A673 (cell line): ENCODE measurements around the gene TUBGCP3. TPM values are rescaled to one million over a fixed set of nuclear protein-coding genes. Genes with fewer than 3 reads are reported as not detected.

Experiments
- BruUV-seq: library from RNA; stranded (reverse); fragments of 400-500 nt; replicated peaks from 2 replicates; lab custom pipeline; 2021; lab: Mats Ljungman, UMichigan
- CTCF ChIA-PET: fragments of 300-600 bp; sonication (Branson Sonifier 250); formaldehyde crosslinking; loops from one replicate; lab custom pipeline; 2022; ENCODE audit warnings: antibody characterized with exemption; lab: Charles Lee
- POLR2A ChIA-PET: fragments of 300-600 bp; sonication (Branson Sonifier 250); formaldehyde crosslinking; loops from one replicate; lab custom pipeline; 2022; ENCODE audit warnings: antibody characterized with exemption; ENCODE audit not compliant: low non-redundant PET; lab: Charles Lee
- DNase-seq: peaks from one replicate; pipeline ENCODE4 v3.0.0-alpha.2; 2015; ENCODE audit warnings: low spot score
- H3K27ac ChIP-seq: fragments of 200-600 bp; sonication (generic); 2 replicates; pipeline ENCODE4 v1.5.1; 2016; ENCODE audit warnings: mixed run types, low read depth, mild to moderate bottlenecking, mixed read lengths, antibody characterized with exemption, low read length; ENCODE audit not compliant: poor library complexity, severe bottlenecking
- H3K27me3 ChIP-seq: fragments of 200-600 bp; sonication (generic); replicated peaks from 2 replicates; pipeline ENCODE4 v1.6.1; 2017; ENCODE audit warnings: mixed run types, low read depth, mild to moderate bottlenecking, mixed read lengths, antibody characterized with exemption, low read length; ENCODE audit not compliant: insufficient read depth, poor library complexity
- H3K36me3 ChIP-seq: fragments of 200-600 bp; sonication (generic); 2 replicates; pipeline ENCODE4 v1.6.1; 2016; ENCODE audit warnings: mixed run types, mild to moderate bottlenecking, mixed read lengths, antibody characterized with exemption, low read length; ENCODE audit not compliant: insufficient read depth, poor library complexity, severe bottlenecking
- H3K4me1 ChIP-seq: fragments of 200-600 bp; sonication (generic); 2 replicates; pipeline ENCODE4 v1.6.1; 2017; ENCODE audit warnings: mixed run types, mild to moderate bottlenecking, mixed read lengths, antibody characterized with exemption, low read length; ENCODE audit not compliant: insufficient read depth, poor library complexity, severe bottlenecking
- H3K4me3 ChIP-seq: fragments of 200-600 bp; sonication (generic); 2 replicates; pipeline ENCODE4 v1.5.1; 2016; ENCODE audit warnings: low read depth, mixed run types, mild to moderate bottlenecking, mixed read lengths, low read length; ENCODE audit not compliant: poor library complexity, severe bottlenecking
- H3K9me3 ChIP-seq: fragments of 200-600 bp; sonication (generic); 2 replicates; pipeline ENCODE4 v1.6.1; 2016; ENCODE audit warnings: mixed run types, low read depth, mild to moderate bottlenecking, mixed read lengths, antibody characterized with exemption, low read length; ENCODE audit not compliant: poor library complexity, severe bottlenecking
- EZH2 ChIP-seq: fragments of 200-600 bp; sonication (generic); IDR thresholded peaks from 2 replicates; pipeline ENCODE4 v1.6.1; 2017; ENCODE audit warnings: borderline replicate concordance, low read depth, mild to moderate bottlenecking, mixed read lengths, antibody characterized with exemption, low read length; ENCODE audit not compliant: poor library complexity, severe bottlenecking
- intact Hi-C: fragments of 100-400 bp; cut with micrococcal nuclease; formaldehyde crosslinking; loops from one replicate; pipeline ENCODE4 v1.10.0; 2022; ENCODE audit not compliant: unreplicated experiment
- total RNA-seq: library from RNA; stranded (reverse); gene quantifications from 2 replicates; pipeline ENCODE4 v1.2.3, GENCODE V29; 2021
- TF ChIP-seq, protein P1 (sequence below): fragments of 300-800, 200-600 bp; sonication (generic); conservative IDR thresholded peaks from 2 replicates; pipeline ENCODE4 v1.5.1; 2017; ENCODE audit warnings: low read depth, mild to moderate bottlenecking, antibody characterized with exemption, low read length, moderate library complexity, mixed read lengths

TUBGCP3 gene
- total RNA-seq, 1 experiment from 2014 or later: 61.4 TPM

DNA sequence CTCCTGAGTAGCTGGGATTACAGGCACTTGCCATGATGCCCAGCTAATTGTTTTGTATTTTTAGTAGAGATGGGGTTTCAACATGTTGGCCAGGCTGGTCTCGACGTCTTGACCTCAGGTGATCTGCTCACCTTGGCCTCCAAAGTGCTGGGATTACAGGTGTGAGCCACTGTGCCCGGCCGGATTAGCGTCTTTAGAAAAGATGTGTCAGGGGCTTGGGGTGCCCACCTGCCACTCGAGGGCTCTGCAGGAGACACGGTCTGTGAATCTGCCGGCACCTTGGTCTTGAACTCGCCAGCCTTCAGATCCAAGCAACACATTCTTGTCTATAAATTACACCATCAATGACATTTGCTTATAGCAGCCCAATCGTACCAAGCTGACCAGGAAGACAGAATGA lies 38.8 kb upstream of the TUBGCP3 start:
- H3K4me3 ChIP-seq: no peak overlapping the region
- H3K36me3 ChIP-seq: no peaks in the 10 kb centered on the region
- H3K27ac ChIP-seq: no peak overlapping the region
- H3K9me3 ChIP-seq: no peaks in the 10 kb centered on the region
- no peak for DNase-seq
- no TSS peak for BruUV-seq
- no peak for TF ChIP-seq EZH2
- TF ChIP-seq, protein P1, sequence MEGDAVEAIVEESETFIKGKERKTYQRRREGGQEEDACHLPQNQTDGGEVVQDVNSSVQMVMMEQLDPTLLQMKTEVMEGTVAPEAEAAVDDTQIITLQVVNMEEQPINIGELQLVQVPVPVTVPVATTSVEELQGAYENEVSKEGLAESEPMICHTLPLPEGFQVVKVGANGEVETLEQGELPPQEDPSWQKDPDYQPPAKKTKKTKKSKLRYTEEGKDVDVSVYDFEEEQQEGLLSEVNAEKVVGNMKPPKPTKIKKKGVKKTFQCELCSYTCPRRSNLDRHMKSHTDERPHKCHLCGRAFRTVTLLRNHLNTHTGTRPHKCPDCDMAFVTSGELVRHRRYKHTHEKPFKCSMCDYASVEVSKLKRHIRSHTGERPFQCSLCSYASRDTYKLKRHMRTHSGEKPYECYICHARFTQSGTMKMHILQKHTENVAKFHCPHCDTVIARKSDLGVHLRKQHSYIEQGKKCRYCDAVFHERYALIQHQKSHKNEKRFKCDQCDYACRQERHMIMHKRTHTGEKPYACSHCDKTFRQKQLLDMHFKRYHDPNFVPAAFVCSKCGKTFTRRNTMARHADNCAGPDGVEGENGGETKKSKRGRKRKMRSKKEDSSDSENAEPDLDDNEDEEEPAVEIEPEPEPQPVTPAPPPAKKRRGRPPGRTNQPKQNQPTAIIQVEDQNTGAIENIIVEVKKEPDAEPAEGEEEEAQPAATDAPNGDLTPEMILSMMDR: no peak
- H3K4me1 ChIP-seq: no peaks in the 10 kb centered on the region
- CTCF ChIA-PET: interaction anchor here (0.6 kb wide), 1 partner anchor 85 kb away, joined by 10 read pairs; no protein-coding TSS in a partner anchor
- intact Hi-C loops: no loop called here
- POLR2A ChIA-PET: no interaction called here
- peaks cover 32% of the 10 kb centered on the region for H3K27me3 ChIP-seq

DNA sequence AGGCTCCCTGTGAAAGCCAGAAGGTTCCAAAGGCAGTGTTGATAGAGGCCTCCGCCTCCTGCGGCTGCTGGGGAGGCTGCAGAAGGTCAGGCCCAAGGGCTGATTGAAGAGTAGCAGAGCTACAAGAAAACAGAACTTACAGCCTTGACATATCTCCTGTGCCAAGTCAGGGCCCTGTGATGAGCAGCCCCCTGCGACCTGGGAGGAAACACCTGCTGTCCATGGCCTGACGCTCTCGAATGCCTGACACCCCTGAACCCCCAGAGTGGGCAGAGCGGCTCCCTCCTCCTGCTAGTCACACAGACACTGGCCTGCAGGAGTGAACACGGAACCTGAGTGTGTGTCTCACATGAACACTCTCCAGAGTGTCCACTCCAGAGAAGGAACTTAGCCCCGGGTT lies 38.2 kb upstream of the TUBGCP3 start:
- Histone ChIP-seq H3K4me1 (no peaks in the 10 kb centered on the region), H3K9me3 (no peaks in the 10 kb centered on the region), H3K36me3 (no peaks in the 10 kb centered on the region), H3K4me3 (no peak overlapping the region), H3K27me3 (peaks cover 30% of the 10 kb centered on the region), H3K27ac (no peak overlapping the region)
- intact Hi-C loops: no loop called here
- no peak for DNase-seq
- ChIA-PET POLR2A (no interaction called here), CTCF (no interaction called here)
- TF ChIP-seq, protein P1: no peak
- no peak for TF ChIP-seq EZH2
- BruUV-seq: no TSS peak

DNA sequence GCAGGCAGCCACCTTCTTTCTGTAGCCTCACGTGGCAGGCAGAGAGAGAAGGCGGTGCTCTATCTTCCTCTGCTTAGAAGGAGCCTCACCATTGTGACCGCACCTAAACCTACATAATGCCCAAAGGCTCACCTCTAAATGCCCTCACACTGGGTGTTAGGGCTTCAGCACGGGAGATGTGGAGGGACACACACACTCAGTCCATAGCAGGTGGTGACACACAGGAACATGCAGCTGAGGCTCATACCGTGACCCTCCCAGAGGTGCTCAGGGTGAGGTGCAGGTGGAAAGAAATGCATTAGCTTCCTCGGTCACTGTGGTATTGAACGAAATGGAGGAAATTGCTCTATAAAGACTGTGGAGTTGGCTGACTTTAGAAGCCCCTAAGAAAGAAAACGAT lies 37.7 kb upstream of the TUBGCP3 start:
- Histone ChIP-seq H3K27ac (no peak overlapping the region), H3K36me3 (no peaks in the 10 kb centered on the region), H3K9me3 (no peaks in the 10 kb centered on the region), H3K4me1 (no peaks in the 10 kb centered on the region), H3K27me3 (peaks cover 28% of the 10 kb centered on the region), H3K4me3 (no peak overlapping the region)
- BruUV-seq: no TSS peak
- ChIA-PET POLR2A (no interaction called here), CTCF (no interaction called here)
- DNase-seq: no peak
- intact Hi-C loops: no loop called here
- no peak for TF ChIP-seq EZH2
- TF ChIP-seq, protein P1: no peak
